GM12892 (cell line): ENCODE measurements around the gene BRD3OS. TPM values are rescaled to one million over a fixed set of nuclear protein-coding genes. Genes with fewer than 3 reads are reported as not detected.

Experiments used
- DNase-seq: peaks from one replicate; pipeline ENCODE4 v3.0.0; 2011; ENCODE audit not compliant: insufficient read length
- FAIRE-seq: peaks from 2 replicates; lab custom pipeline; 2011; peaks lifted over from hg19 to GRCh38; lab: Jason Lieb, UNC
- POLR2A ChIP-seq: IDR thresholded peaks from 2 replicates; pipeline ENCODE4 v1.6.1; 2011; ENCODE audit warnings: low read depth, low read length, control low read depth
- POLR2AphosphoS5 ChIP-seq: IDR thresholded peaks from 2 replicates; pipeline ENCODE4 v1.6.1; 2011; ENCODE audit warnings: low read depth, low read length, control low read depth
- TAF1 ChIP-seq: IDR thresholded peaks from 2 replicates; pipeline ENCODE4 v1.6.1; 2011; ENCODE audit warnings: low read depth, mild to moderate bottlenecking, control low read depth, low read length, borderline replicate concordance
- polyA plus RNA-seq: library from polyadenylated mRNA; unstranded; fragments of >200 nt; gene quantifications from one replicate; pipeline ENCODE4 v1.2.1, GENCODE V29; 2012; ENCODE audit warnings: missing spikeins, inconsistent platforms; ENCODE audit not compliant: missing spikeins

BRD3OS gene, protein sequence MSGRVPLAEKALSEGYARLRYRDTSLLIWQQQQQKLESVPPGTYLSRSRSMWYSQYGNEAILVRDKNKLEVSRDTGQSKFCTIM
- 5.7 TPM for polyA plus RNA-seq

DNA sequence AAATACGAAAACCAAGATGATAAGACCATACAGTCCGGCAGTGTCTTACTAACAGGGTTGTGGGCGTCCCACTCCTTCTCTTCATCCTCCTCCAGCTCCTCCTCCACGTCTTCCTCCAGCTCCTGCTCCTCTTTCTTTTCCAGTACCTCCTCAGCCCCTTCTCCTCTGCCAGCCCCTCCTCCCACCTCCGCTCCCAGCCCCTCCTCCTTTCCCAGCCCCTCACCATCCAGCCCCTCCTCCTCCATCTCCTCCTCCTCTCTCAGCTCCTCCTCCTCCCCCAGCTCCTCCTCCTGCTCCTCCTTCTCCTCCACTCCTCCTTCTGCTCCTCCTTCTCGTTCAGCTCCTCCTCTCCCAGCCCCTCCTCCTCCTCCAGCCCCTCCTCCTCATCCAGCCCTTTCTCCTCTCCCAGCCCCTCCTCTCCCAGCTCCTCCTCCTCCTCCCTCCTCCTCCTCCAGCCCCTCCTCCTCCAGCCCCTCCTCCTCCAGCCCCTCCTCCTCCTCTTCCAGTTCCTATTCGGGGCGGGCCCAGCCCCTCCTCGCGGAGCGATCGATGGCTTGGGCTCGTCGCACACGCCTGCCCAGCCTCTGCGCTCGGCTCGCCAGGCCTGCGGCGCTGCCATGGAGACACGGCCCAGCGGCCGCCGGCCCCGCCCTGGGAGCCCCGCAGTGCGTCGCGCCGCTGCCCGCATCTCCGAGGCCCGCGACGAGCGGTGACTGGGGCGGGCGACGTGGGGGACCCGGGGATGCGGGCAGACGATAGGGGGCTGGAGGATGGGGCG is at the start of gene BRD3OS:
TSS of gene BRD3OS (plus strand) at position 654 of the 778 bp plus-strand sequence. CDS start 1,267 bp downstream, outside the sequence.
- TF ChIP-seq POLR2AphosphoS5 (no peak), POLR2A (peak; percentile 20; the same call in 1 of the 2 replicates), TAF1 (no peak)
- peak; percentile 100 for FAIRE-seq

DNA sequence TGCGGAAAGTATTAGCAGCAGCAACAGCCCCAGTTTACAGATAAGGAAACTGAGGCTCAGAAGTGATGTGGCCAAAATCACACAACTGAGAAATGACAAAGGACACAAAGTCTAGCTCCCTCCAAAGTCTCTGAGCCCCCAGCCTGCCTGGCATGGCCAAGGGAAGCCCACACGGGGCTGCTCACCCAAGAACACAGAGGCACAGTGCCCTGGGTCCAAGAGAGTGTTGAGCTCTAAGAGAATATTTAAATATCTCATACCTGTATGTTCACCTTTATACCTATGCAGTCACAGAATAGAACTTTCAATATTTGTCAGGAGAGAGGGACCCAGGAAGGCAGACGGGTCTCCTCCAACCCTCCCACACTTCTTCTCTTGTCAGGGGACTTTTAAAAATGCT is 49.8 kb upstream of the BRD3OS start:
- FAIRE-seq (no peak), DNase-seq (no peak)
- TF ChIP-seq TAF1 (no peak), POLR2AphosphoS5 (no peak), POLR2A (no peak)

More for the DNA sequence above, at the start of gene BRD3OS:
- DNase-seq, result peak; percentile 89

DNA sequence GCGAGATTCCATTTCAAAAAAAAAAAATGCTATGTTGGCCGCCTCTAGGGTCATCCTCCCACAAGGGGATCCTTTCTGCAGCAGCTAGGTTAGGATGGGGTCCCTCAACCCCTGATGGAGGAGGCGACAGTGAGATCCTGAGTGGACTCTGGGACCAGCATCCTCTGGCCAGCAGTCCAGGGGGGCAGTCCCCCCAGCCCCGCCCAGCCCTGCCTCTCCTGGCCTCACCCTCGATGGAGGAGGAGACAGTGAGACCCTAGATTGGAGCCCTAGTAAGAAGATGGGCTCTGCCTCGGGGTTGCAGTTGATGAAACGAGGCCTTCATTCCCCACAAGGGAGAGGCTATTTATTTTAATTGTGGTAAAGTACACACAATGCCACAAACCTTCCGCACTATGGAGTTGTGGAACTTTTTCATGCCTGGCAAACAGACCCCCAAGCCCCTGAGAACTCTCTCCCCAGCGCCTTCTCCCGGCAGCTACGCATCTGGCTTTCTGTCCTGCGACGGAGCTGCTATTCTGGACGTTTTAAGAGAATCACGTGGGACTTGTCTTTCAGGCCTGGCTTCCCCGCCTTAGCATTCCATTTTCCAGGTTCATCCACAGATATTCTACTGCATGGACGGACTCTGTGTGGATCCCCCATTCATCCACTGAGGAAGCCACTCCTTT is 49.0 kb upstream of the BRD3OS start:
- TF ChIP-seq POLR2A, result no peak
- TF ChIP-seq TAF1, result no peak
- no peak for TF ChIP-seq POLR2AphosphoS5
- FAIRE-seq (no peak), DNase-seq (no peak)

DNA sequence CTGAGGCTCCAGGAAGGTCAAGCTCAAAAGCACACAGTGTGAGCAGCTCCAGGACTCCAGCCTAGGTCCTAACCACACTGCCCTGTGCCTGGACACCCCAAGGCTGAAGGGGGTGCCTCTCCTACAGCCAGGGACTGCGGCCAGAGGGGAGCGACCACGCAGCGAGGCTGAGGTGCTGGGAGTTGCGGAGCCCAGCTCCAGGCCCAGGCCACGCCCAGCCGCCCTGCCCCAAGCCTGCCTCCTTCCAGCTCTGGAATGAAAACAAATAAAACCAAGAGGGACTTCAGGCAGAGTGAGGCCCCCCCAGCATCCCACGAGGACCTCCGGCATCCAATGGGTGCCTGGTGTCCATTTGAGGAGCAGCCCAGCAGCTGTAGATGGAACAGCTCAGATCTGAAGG is 48.4 kb upstream of the BRD3OS start:
- no peak for TF ChIP-seq TAF1
- no peak for TF ChIP-seq POLR2A
- TF ChIP-seq POLR2AphosphoS5, result no peak
- DNase-seq, result no peak
- FAIRE-seq, result no peak

DNA sequence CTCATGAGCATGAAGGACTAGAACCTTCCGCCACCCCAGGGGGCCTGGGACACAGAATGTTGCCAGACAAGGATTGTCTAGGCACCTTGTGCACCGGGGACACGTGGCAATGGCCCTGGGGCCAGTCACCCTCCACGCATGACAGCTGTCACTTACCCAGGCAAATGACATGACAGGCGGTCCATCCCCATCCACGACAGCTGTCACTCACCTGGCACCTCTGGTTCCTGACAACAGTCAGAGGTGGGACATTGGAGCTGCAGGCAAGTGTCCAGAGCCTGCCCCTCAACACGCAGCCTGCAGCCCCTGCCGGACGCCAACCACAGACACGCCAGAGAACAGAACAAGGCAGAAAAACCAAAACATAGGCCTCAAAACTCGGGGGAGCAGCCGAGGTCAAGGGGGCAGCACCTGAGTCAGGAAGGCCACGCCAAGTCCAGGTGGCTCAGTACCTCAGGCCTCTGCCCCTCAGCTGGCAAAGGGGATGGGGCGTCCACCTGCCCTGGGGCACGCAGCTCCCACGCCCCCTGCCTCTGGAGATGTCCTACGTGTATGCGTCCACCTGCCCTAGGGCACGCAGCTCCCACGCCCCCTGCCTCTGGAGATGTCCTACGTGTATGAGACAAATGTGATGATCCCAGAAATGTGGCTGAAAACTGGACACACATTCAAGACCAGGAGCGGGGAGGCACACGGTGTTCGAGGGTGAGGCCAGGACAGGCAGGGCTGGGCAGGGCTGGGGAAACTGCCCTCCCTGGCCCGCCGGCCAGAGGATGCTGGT is 47.7 kb upstream of the BRD3OS start:
- TF ChIP-seq POLR2A, result no peak
- TF ChIP-seq POLR2AphosphoS5, result no peak
- no peak for TF ChIP-seq TAF1
- FAIRE-seq, result no peak
- no peak for DNase-seq

GRCh38 chr9:133978226-133978898 is 46.9 kb upstream of the BRD3OS start:
- DNase-seq, result no peak
- no peak for TF ChIP-seq POLR2AphosphoS5
- TF ChIP-seq TAF1, result no peak
- TF ChIP-seq POLR2A, result no peak

GRCh38 chr9:133978899-133979272 is 46.4 kb upstream of the BRD3OS start:
- no peak for DNase-seq
- no peak for TF ChIP-seq POLR2AphosphoS5
- no peak for FAIRE-seq

More at GRCh38 chr9:133978226-133978898, 46.9 kb upstream of the BRD3OS start:
- FAIRE-seq, result no peak

DNA sequence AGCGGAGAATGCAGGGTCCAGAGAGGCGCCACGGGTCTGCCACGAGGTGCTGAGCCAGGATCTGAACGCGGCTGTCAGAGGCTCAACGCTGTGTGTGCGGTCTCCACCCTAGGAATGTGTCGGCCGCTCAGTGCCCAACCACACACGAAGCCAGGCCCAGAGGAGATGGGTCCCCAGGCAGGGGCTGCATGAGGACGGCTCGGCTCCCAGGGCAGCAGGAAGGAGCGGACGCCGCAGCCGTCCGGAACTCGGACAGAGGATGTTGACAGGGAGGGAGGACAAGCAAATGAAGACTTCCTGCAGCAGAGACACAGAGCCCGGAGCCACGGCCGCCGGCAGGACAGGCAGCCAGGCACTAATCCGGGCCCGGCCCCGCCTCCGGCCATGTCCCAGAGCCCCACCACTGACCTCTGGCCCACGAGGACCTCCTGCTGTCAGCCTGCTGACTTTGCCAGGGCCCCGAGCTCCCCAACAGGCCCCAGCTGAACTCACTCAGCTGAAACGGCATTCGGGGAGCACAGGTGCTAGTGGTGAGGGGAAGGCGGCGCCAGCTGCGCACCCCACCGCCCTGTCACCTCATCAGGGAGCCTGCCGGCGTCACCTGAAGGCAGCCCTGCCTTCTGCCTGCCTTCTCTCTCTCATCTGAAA is 45.9 kb upstream of the BRD3OS start:
- DNase-seq, result no peak
- TF ChIP-seq TAF1, result no peak
- no peak for TF ChIP-seq POLR2AphosphoS5
- no peak for TF ChIP-seq POLR2A
- peak; percentile 36 for FAIRE-seq

GRCh38 chr9:133979921-133980863 is 45.1 kb upstream of the BRD3OS start:
- no peak for FAIRE-seq
- DNase-seq, result no peak
- TF ChIP-seq POLR2A (no peak), TAF1 (no peak), POLR2AphosphoS5 (no peak)
